ENCODE data around the gene TVP23A. TPM values are rescaled to one million over a fixed set of nuclear protein-coding genes. Genes with fewer than 3 reads are reported as not detected.
"Not testable (repeated sequence)": the region's sequence is repeated elsewhere in the genome, so short reads cannot be mapped to it uniquely, and the experiment has no call there.

The TVP23A gene
- total RNA-seq, 1 experiment from 2014 or later = not detected

- no peaks in the 10 kb centered on the region for H3K27me3 ChIP-seq (ENCODE audit: low read length)
- H3K9me2 ChIP-seq (replicated peaks; ENCODE audit: low read length) = no peaks in the 10 kb centered on the region
- no peak overlapping the region for H3K4me2 ChIP-seq (ENCODE audit: low read length)
- no peak for DNase-seq
- H4K20me1 ChIP-seq (ENCODE audit: low read length) = no peaks in the 10 kb centered on the region
- H3F3A ChIP-seq (ENCODE audit: low read length, unreplicated experiment) = no peaks in the 10 kb centered on the region
- POLR2A ChIA-PET (ENCODE audit: unreplicated experiment) = no interaction called here
- H3K4me1 ChIP-seq (ENCODE audit: insufficient read depth, low read length) = no peaks in the 10 kb centered on the region
- no peak overlapping the region for H2AFZ ChIP-seq (ENCODE audit: low read length)
- H3K9me3 ChIP-seq (ENCODE audit: low read length) = no peaks in the 10 kb centered on the region
- H3K4me3 ChIP-seq (ENCODE audit: low read length) = no peak overlapping the region
- H3K79me2 ChIP-seq (ENCODE audit: low read length) = no peaks in the 10 kb centered on the region
- TF ChIP-seq EZH2phosphoT487 (IDR thresholded peaks at IDR 0.05; ENCODE audit: borderline replicate concordance, low read length) (no peak), EZH2 (IDR thresholded peaks at IDR 0.05; ENCODE audit: low read length, unreplicated experiment) (no peak), CTCF (conservative IDR thresholded peaks at IDR 0.05; ENCODE audit: low read depth, low read length) (no peak)
- ATAC-seq = no peak
- no TSS peak for BruUV-seq (replicated peaks)
- no peaks in the 10 kb centered on the region for H3K36me3 ChIP-seq (ENCODE audit: low read depth, low read length)
- CTCF ChIA-PET = no interaction called here
- no peak overlapping the region for H3K27ac ChIP-seq (ENCODE audit: low read length)
- H3K9ac ChIP-seq (ENCODE audit: low read length) = no peak overlapping the region
- intact Hi-C loops (cut with micrococcal nuclease) = no loop called here
Observed at GRCh38 chr16:10777356-10777755, 41.2 kb downstream of the TVP23A start.

- ATAC-seq; H3K4me2 ChIP-seq (ENCODE audit: low read length); H3K27ac ChIP-seq (ENCODE audit: low read length); H4K20me1 ChIP-seq (ENCODE audit: low read length); DNase-seq; CTCF ChIA-PET; H3K4me3 ChIP-seq (ENCODE audit: low read length); H3K4me1 ChIP-seq (ENCODE audit: insufficient read depth, low read length); H3K9me3 ChIP-seq (ENCODE audit: low read length); H3K36me3 ChIP-seq (ENCODE audit: low read depth, low read length); POLR2A ChIA-PET (ENCODE audit: unreplicated experiment); H3F3A ChIP-seq (ENCODE audit: low read length, unreplicated experiment); intact Hi-C loops (cut with micrococcal nuclease); H3K27me3 ChIP-seq (ENCODE audit: low read length); H3K9ac ChIP-seq (ENCODE audit: low read length); H2AFZ ChIP-seq (ENCODE audit: low read length); BruUV-seq (replicated peaks); H3K79me2 ChIP-seq (ENCODE audit: low read length); H3K9me2 ChIP-seq (replicated peaks; ENCODE audit: low read length): not testable (repeated sequence)
Observed at GRCh38 chr16:10776923-10777322, 41.7 kb downstream of the TVP23A start.

GRCh38 chr16:10776280-10776679 lies 42.3 kb downstream of the TVP23A start:
- H3K36me3 ChIP-seq (ENCODE audit: low read depth, low read length) = no peaks in the 10 kb centered on the region
- H2AFZ ChIP-seq (ENCODE audit: low read length) = no peak overlapping the region
- no peaks in the 10 kb centered on the region for H3K79me2 ChIP-seq (ENCODE audit: low read length)
- H3K27ac ChIP-seq (ENCODE audit: low read length) = no peak overlapping the region
- no peaks in the 10 kb centered on the region for H3K4me1 ChIP-seq (ENCODE audit: insufficient read depth, low read length)
- no peak overlapping the region for H3K4me3 ChIP-seq (ENCODE audit: low read length)
- no peaks in the 10 kb centered on the region for H3K27me3 ChIP-seq (ENCODE audit: low read length)
- no peaks in the 10 kb centered on the region for H4K20me1 ChIP-seq (ENCODE audit: low read length)
- no peak overlapping the region for H3K4me2 ChIP-seq (ENCODE audit: low read length)
- intact Hi-C loops (cut with micrococcal nuclease) = no loop called here
- TF ChIP-seq EZH2 (IDR thresholded peaks at IDR 0.05; ENCODE audit: low read length, unreplicated experiment) (no peak), CTCF (conservative IDR thresholded peaks at IDR 0.05; ENCODE audit: low read depth, low read length) (no peak), EZH2phosphoT487 (IDR thresholded peaks at IDR 0.05; ENCODE audit: borderline replicate concordance, low read length) (no peak)
- DNase-seq (no peak), ATAC-seq (no peak)
- no peaks in the 10 kb centered on the region for H3K9me2 ChIP-seq (replicated peaks; ENCODE audit: low read length)
- H3F3A ChIP-seq (ENCODE audit: low read length, unreplicated experiment) = no peaks in the 10 kb centered on the region
- no TSS peak for BruUV-seq (replicated peaks)
- no peak overlapping the region for H3K9ac ChIP-seq (ENCODE audit: low read length)
- CTCF ChIA-PET = no interaction called here
- POLR2A ChIA-PET (ENCODE audit: unreplicated experiment) = no interaction called here
- no peaks in the 10 kb centered on the region for H3K9me3 ChIP-seq (ENCODE audit: low read length)

All from PC-3 (cell line).